GM18858 (cell line): Measurements from ENCODE around the gene KRT17.

Source experiments
- ATAC-seq: cut with Tn5 transposase; IDR thresholded peaks from one replicate; pipeline ENCODE4 v1.9.1; 2021; ENCODE audit not compliant: unreplicated experiment

Gene KRT17

GRCh38 chr17:41624208-41625101 lies at the start of gene KRT17:
KRT17 (minus strand) TSS chr17:41624575; CDS start chr17:41624509, 66 bp downstream.
- ATAC-seq = no peak

- no peak for ATAC-seq
These were observed 47.8 kb upstream of the KRT17 start for GRCh38 chr17:41672153-41672552.

- no peak for ATAC-seq
These were observed 43.1 kb upstream of the KRT17 start for GRCh38 chr17:41667280-41668041.

- ATAC-seq = no peak
These were observed 42.4 kb upstream of the KRT17 start for GRCh38 chr17:41666708-41667279.

- ATAC-seq = no peak
These were observed 41.9 kb upstream of the KRT17 start for GRCh38 chr17:41666237-41666641.

- ATAC-seq = no peak
These were observed 41.3 kb upstream of the KRT17 start for GRCh38 chr17:41665566-41666236.

GRCh38 chr17:41664587-41665565 lies 40.5 kb upstream of the KRT17 start:
- no peak for ATAC-seq

- no peak for ATAC-seq
These were observed 39.7 kb upstream of the KRT17 start for GRCh38 chr17:41664172-41664457.

- no peak for ATAC-seq
These were observed 39.2 kb upstream of the KRT17 start for GRCh38 chr17:41663451-41664171.

GRCh38 chr17:41660221-41660711 lies 35.9 kb upstream of the KRT17 start:
- no peak for ATAC-seq

- no peak for ATAC-seq
These were observed 35.2 kb upstream of the KRT17 start for GRCh38 chr17:41659427-41660212.

GRCh38 chr17:41658846-41659245 lies 34.5 kb upstream of the KRT17 start:
- no peak for ATAC-seq

- ATAC-seq = no peak
These were observed 33.6 kb upstream of the KRT17 start for GRCh38 chr17:41657936-41658335.

- no peak for ATAC-seq
These were observed 32.9 kb upstream of the KRT17 start for GRCh38 chr17:41657176-41657754.

GRCh38 chr17:41656249-41657023 lies 32.1 kb upstream of the KRT17 start:
- no peak for ATAC-seq

GRCh38 chr17:41655611-41656111 lies 31.3 kb upstream of the KRT17 start:
- ATAC-seq = no peak
